Large intestine (tissue), 3 donors: ENCODE results near the gene HLCS. TPM values are rescaled to one million over a fixed set of nuclear protein-coding genes. Genes with fewer than 3 reads are reported as not detected.

Experiments used
- DNase-seq, 2 donors: peaks; one replicate each; pipeline versions ENCODE4 v3.0.0 to v3.0.0-alpha.2; 2013
- H3K27ac ChIP-seq: one replicate; pipeline ENCODE4 v1.5.1; 2013; ENCODE audit warnings: low read length
- H3K27me3 ChIP-seq: 2 replicates; pipeline ENCODE4 v1.6.1; 2013; ENCODE audit warnings: low read length; ENCODE audit not compliant: control insufficient read depth, insufficient read depth
- H3K36me3 ChIP-seq: 2 replicates; pipeline ENCODE4 v1.6.1; 2013; ENCODE audit warnings: low read length; ENCODE audit not compliant: control insufficient read depth, insufficient read depth
- H3K4me1 ChIP-seq: one replicate; pipeline ENCODE4 v1.6.1; 2013; ENCODE audit warnings: low read length; ENCODE audit not compliant: control insufficient read depth, insufficient read depth
- H3K4me3 ChIP-seq: one replicate; pipeline ENCODE4 v1.5.1; 2013; ENCODE audit warnings: low read length
- H3K9me3 ChIP-seq: one replicate; pipeline ENCODE4 v1.6.1; 2013; ENCODE audit warnings: mild to moderate bottlenecking, low read depth, low read length, moderate library complexity; ENCODE audit not compliant: control insufficient read depth
- whole genome bisulfite sequencing: methylation state at CpG from one replicate; pipeline ENCODE4 v1.1.5; 2013; ENCODE audit warnings: low lambda C conversion rate; ENCODE audit not compliant: insufficient coverage; 5-methylcytosine and 5-hydroxymethylcytosine counted together
- polyA plus RNA-seq: library from polyadenylated mRNA; unstranded; fragments of 120-200 nt; gene quantifications from one replicate; pipeline ENCODE4 v1.2.1, GENCODE V29; 2013

The HLCS gene
- polyA plus RNA-seq, 1 donor, result 12.5 TPM

DNA sequence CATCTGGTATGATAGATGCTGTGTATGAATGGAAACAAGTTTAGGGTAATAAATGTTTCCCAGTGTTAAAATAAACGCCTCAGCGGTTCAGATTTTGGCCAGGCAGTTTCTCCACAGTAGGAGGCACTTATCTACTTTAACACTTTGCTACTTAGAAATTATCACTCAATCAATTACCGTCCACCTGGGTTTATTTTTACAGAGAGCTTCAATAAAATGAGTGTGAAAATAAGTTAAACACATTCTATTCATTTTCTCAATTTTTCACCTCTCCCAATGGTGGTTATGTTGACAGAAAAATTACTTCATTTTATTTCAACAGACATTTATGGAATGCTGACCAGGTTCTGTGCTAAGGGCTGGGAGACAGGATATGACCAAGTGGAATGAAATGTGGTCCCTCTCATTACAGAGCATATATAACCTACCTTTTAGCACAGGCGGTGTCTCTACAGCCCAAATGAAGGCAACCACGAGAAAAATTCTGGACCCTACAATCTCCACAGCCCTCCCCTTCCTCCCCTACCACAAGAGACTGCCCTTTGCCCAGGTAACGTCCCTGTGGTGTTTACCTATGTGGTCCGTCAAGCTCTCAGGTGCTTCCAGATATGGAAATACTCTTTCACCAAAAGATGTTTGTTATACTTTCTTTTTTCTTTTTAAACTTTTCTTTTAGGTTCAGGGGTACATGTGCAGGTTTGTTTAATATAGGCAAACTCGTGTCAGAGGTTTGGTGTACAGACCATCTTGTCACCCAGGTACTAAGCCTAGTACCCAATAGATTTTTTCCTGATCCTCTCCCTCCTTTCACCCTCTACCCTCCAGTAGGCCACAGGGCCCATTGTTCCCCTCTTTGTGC, 105.5 kb downstream of the HLCS start:
- DNase-seq, result peak; percentile 38 to 76
- Histone ChIP-seq H3K4me3 (no peak overlapping the region), H3K27me3 (no peaks in the 10 kb centered on the region), H3K27ac (peak overlapping the region; percentile 34), H3K4me1 (peaks cover 3% of the 10 kb centered on the region), H3K9me3 (no peaks in the 10 kb centered on the region), H3K36me3 (no peaks in the 10 kb centered on the region)
- 0% methylated on average over 1 of the region's 8 CpGs for WGBS

DNA sequence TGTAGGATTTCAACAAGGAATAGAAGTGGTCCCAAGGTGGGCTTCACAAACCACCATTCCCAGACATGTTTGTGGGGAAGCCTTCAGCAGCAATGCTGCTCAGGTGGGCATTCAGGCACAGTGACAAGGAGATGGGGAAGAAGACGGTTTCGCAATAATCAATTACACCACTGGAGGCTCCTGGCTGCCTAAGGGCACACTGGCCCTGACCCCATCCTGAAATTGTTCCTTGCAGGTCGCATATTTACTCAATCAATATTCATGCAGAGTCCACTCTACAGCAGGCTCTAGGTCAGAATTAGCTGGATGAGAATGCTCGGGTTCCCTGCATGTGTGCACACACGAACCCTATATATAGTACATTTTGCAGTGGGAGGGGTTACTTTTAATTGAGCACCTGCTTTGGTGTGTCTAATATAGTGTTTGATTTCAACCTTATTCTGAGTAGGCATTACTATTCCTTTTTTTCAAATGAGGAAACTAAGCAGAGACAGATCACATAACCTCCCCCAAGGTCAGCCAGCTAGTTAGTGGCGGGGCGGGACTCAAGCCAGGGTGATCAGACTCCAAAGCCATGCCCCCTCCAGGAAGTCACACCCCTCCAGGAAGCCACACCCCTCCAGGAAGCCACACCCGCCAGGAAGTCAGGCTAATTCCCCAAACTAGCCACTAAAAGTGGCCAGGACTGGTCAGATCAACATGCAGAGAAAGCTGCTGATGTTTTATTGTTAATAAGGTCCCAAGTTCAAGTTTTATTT, 106.5 kb downstream of the HLCS start:
- no CpG with 5 or more reads among the region's 8 CpGs for WGBS
- peak; percentile 68 to 84 for DNase-seq
- no peaks in the 10 kb centered on the region for H3K27me3 ChIP-seq

GRCh38 chr21:36858320-36858957, 108.0 kb downstream of the HLCS start:
- no peaks in the 10 kb centered on the region for H3K9me3 ChIP-seq
- H3K4me3 ChIP-seq, result no peak overlapping the region
- no peaks in the 10 kb centered on the region for H3K36me3 ChIP-seq
- H3K27ac ChIP-seq, result no peak overlapping the region
- no peaks in the 10 kb centered on the region for H3K27me3 ChIP-seq
- peaks cover 3% of the 10 kb centered on the region for H3K4me1 ChIP-seq
- DNase-seq, result no peak
- WGBS, result 100% methylated on average over 1 of the region's 7 CpGs

More for the DNA sequence above, 106.5 kb downstream of the HLCS start:
- Histone ChIP-seq H3K9me3 (no peaks in the 10 kb centered on the region), H3K36me3 (no peaks in the 10 kb centered on the region), H3K4me1 (peaks cover 3% of the 10 kb centered on the region), H3K4me3 (no peak overlapping the region), H3K27ac (peak overlapping the region; percentile 34)

DNA sequence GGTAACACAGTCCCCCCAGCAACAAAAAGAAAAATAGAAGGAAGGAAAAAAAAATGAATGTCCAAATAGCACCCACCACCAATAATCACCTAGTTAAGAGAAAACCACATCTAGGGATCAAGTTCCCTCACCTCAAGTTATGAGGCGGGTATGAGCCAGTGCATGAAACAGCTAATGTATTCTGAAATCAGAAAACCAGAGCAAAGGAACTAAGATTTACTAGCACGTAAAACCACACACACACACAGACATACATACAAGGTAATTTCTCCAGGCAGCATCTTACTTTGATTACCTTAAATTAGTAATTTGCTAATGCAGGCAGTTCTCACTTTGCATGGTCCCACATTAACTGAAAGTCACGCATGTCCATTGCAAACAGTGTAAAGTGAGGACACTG, 109.8 kb downstream of the HLCS start:
- Histone ChIP-seq H3K27me3 (no peaks in the 10 kb centered on the region), H3K4me1 (peaks cover 3% of the 10 kb centered on the region), H3K27ac (no peak overlapping the region), H3K9me3 (no peaks in the 10 kb centered on the region), H3K36me3 (no peaks in the 10 kb centered on the region), H3K4me3 (no peak overlapping the region)
- WGBS, result no CpG with 5 or more reads among the region's 3 CpGs
- no peak for DNase-seq

DNA sequence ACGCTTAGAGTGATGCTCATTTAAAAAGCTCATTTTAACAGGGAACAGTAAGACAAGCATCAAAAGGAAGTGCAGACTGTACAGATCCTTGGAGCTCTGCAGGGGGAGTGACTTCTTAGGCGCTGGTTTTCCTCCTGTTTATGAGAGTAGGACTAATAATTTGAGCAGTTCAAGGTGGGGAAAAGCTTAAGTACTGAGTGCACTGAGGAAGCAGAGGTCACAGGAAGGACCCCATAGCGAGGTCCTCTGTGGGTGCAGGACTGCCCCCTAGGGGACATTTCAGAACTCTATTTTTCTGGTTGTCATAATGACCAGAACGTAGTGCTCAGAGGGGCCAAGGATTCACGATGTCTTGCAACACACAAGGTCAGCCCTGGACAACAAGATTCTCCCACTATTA, 112.1 kb downstream of the HLCS start:
- H3K4me1 ChIP-seq, result no peaks in the 10 kb centered on the region
- H3K27ac ChIP-seq, result no peak overlapping the region
- H3K4me3 ChIP-seq, result no peak overlapping the region
- no peaks in the 10 kb centered on the region for H3K27me3 ChIP-seq
- WGBS, result 0% methylated on average over 1 of the region's 5 CpGs
- no peaks in the 10 kb centered on the region for H3K9me3 ChIP-seq
- no peaks in the 10 kb centered on the region for H3K36me3 ChIP-seq
- peak; percentile 18 to 44 for DNase-seq

- no peaks in the 10 kb centered on the region for H3K9me3 ChIP-seq
- no peak for DNase-seq
- no peak overlapping the region for H3K27ac ChIP-seq
- H3K4me1 ChIP-seq, result no peaks in the 10 kb centered on the region
- H3K27me3 ChIP-seq, result no peaks in the 10 kb centered on the region
- WGBS, result 100% methylated on average over 3 of the region's 4 CpGs
- no peak overlapping the region for H3K4me3 ChIP-seq
- no peaks in the 10 kb centered on the region for H3K36me3 ChIP-seq
Observed at GRCh38 chr21:36852864-36853263, 113.6 kb downstream of the HLCS start.

DNA sequence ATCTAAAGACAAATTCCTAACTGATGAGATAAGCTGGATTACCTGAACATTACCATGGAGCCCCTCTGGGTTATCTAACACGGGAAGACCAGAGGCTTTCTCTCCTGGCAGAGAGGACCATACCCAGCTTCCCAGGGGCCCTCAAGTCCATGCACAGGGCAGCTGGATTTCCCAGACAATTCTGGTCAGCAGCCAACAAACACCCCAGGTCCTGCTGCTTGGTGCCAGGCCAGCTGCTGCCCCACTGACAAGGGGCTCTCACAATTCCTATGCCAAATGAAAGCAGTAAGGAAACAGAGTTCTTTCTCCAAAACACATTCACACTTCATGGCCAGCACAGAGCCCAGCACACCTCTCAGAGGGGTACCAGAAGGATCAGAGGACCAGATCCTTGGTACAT, 114.2 kb downstream of the HLCS start:
- no peaks in the 10 kb centered on the region for H3K36me3 ChIP-seq
- no peak overlapping the region for H3K27ac ChIP-seq
- H3K4me1 ChIP-seq, result no peaks in the 10 kb centered on the region
- no peak for DNase-seq
- no peak overlapping the region for H3K4me3 ChIP-seq
- no CpG with 5 or more reads among the region's 1 CpG for WGBS
- H3K27me3 ChIP-seq, result no peaks in the 10 kb centered on the region
- H3K9me3 ChIP-seq, result no peaks in the 10 kb centered on the region

GRCh38 chr21:36851121-36851520, 115.3 kb downstream of the HLCS start:
- no peak for DNase-seq
- Histone ChIP-seq H3K4me1 (no peaks in the 10 kb centered on the region), H3K36me3 (no peaks in the 10 kb centered on the region), H3K27ac (no peak overlapping the region), H3K4me3 (no peak overlapping the region), H3K27me3 (no peaks in the 10 kb centered on the region), H3K9me3 (no peaks in the 10 kb centered on the region)
- 76% methylated on average over 2 of the region's 5 CpGs for WGBS

DNA sequence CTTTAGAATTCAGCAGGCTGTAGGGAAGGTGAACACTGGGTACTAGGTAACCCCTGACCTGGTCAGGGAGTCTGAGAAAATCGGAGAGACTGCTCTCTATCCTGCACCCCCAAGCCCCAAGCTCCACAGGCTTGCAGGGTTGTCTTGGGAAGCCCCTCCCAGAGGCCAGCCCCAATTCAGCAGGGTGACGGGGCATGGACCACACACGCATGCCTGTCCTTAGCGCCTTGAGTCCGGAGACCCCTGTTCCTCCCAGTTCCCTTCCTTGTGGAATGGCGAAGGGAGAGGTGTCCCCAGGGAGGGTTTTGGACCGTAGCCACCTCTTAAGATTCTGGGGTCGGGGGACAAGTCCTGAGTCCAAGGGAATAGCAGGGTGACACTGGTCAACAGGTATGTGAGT, 116.1 kb downstream of the HLCS start:
- no peaks in the 10 kb centered on the region for H3K4me1 ChIP-seq
- no CpG with 5 or more reads among the region's 8 CpGs for WGBS
- no peaks in the 10 kb centered on the region for H3K36me3 ChIP-seq
- H3K27me3 ChIP-seq, result no peaks in the 10 kb centered on the region
- no peak for DNase-seq
- H3K27ac ChIP-seq, result no peak overlapping the region
- no peaks in the 10 kb centered on the region for H3K9me3 ChIP-seq
- no peak overlapping the region for H3K4me3 ChIP-seq

GRCh38 chr21:36849461-36850105, 116.9 kb downstream of the HLCS start:
- no peaks in the 10 kb centered on the region for H3K27me3 ChIP-seq
- no peaks in the 10 kb centered on the region for H3K9me3 ChIP-seq
- no peak overlapping the region for H3K27ac ChIP-seq
- WGBS, result 100% methylated on average over 1 of the region's 7 CpGs
- H3K4me3 ChIP-seq, result no peak overlapping the region
- no peak for DNase-seq
- no peaks in the 10 kb centered on the region for H3K36me3 ChIP-seq
- H3K4me1 ChIP-seq, result no peaks in the 10 kb centered on the region
